ENCODE results near the gene PROCA1.
"Not testable (repeated sequence)": the region's sequence is repeated elsewhere in the genome, so short reads cannot be mapped to it uniquely, and the experiment has no call there.

PROCA1 gene

GRCh38 chr17:28667870-28668269 is 43.8 kb downstream of the PROCA1 start:
- DNase-seq (ENCODE audit: low spot score): no peak

- DNase-seq (ENCODE audit: low spot score): no peak
These were observed 45.7 kb downstream of the PROCA1 start for GRCh38 chr17:28665994-28666393.

GRCh38 chr17:28663723-28664122 is 48.0 kb downstream of the PROCA1 start:
- no peak for DNase-seq (ENCODE audit: low spot score)

- DNase-seq (ENCODE audit: low spot score): no peak
These were observed 49.2 kb downstream of the PROCA1 start for GRCh38 chr17:28662527-28662829.

GRCh38 chr17:28661635-28662526 is 49.8 kb downstream of the PROCA1 start, which contains the start of the genes SDF2 and SUPT6H:
Gene SDF2 (minus strand): TSS chr17:28661906. CDS start chr17:28661876, 30 bp downstream.
Gene SUPT6H (plus strand): TSS chr17:28662205. CDS start chr17:28673402, 11,197 bp downstream.
- DNase-seq (ENCODE audit: low spot score): peak; percentile 95

GRCh38 chr17:28659497-28659881 is 52.2 kb downstream of the PROCA1 start:
- not testable (repeated sequence) for DNase-seq (ENCODE audit: low spot score)

- not testable (repeated sequence) for DNase-seq (ENCODE audit: low spot score)
These were observed 52.8 kb downstream of the PROCA1 start for GRCh38 chr17:28658766-28659496.

GRCh38 chr17:28658342-28658741 is 53.3 kb downstream of the PROCA1 start:
- DNase-seq (ENCODE audit: low spot score): not testable (repeated sequence)

- no peak for DNase-seq (ENCODE audit: low spot score)
These were observed 53.9 kb downstream of the PROCA1 start for GRCh38 chr17:28657756-28658155.

GRCh38 chr17:28655160-28655559 is 56.5 kb downstream of the PROCA1 start:
- no peak for DNase-seq (ENCODE audit: low spot score)

Measured in GM03348 (cell line).